Naive B cell (primary cell): Measurements from ENCODE around the gene DPYD. TPM values are rescaled to one million over a fixed set of nuclear protein-coding genes. Genes with fewer than 3 reads are reported as not detected.

Experiments used
- ATAC-seq, 2 donors: fragments of 150-1000 bp; cut with Tn5 transposase; 2 replicates each; pipeline ENCODE4 v1.10.0; 2021; ENCODE audit warnings: low read depth in 2 of 2, mild to moderate bottlenecking in 2 of 2, moderate library complexity in 2 of 2
- DNase-seq: peaks from one replicate; pipeline ENCODE4 v3.0.0; 2022
- H3K27ac Mint-ChIP-seq, 6 donors: one replicate each; pipeline ENCODE4 v1.8.0; 2020 to 2022; ENCODE audit warnings: mild to moderate bottlenecking in 6 of 6, mixed read lengths in 6 of 6, moderate library complexity in 5 of 6, inconsistent platforms in 2 of 6
- H3K27me3 Mint-ChIP-seq, 3 donors: one replicate each; pipeline ENCODE4 v1.8.0; 2021 to 2022; ENCODE audit warnings: mixed read lengths in 3 of 3, mild to moderate bottlenecking in 1 of 3
- H3K36me3 Mint-ChIP-seq, 2 donors: one replicate each; pipeline ENCODE4 v1.8.0; 2020 to 2022; ENCODE audit warnings: mixed read lengths in 2 of 2, inconsistent platforms in 1 of 2, mild to moderate bottlenecking in 1 of 2
- H3K4me1 Mint-ChIP-seq, 3 donors: one replicate each; pipeline ENCODE4 v1.8.0; 2020 to 2022; ENCODE audit warnings: mixed read lengths in 3 of 3, inconsistent platforms in 1 of 3, mild to moderate bottlenecking in 1 of 3, moderate library complexity in 1 of 3
- H3K4me3 Mint-ChIP-seq, 8 donors: one replicate each; pipeline ENCODE4 v1.8.0; 2020 to 2022; ENCODE audit warnings: mild to moderate bottlenecking in 8 of 8, mixed read lengths in 8 of 8, moderate library complexity in 8 of 8, inconsistent platforms in 2 of 8
- H3K9me3 Mint-ChIP-seq, 7 donors: one replicate each; pipeline ENCODE4 v1.8.0; 2020 to 2022; ENCODE audit warnings: mixed read lengths in 7 of 7, mild to moderate bottlenecking in 5 of 7, inconsistent platforms in 2 of 7, moderate library complexity in 1 of 7
- polyA plus RNA-seq, 6 donors: library from polyadenylated mRNA; unstranded; fragments of 300-500 nt; fragmentation: Illumina TruSeq; gene quantifications; one replicate each; pipeline ENCODE4 v1.2.3, GENCODE V29; 2021; ENCODE audit warnings: low read depth in 6 of 6

Gene DPYD
- polyA plus RNA-seq, 6 donors from 2014 or later = 13.9 to 24.6 (median 19.1) TPM

- DNase-seq = no peak
- Mint-ChIP-seq H3K4me1 (no peaks in the 10 kb centered on the region), H3K36me3 (peaks cover 0 to under 1% of the 10 kb centered on the region in 2 donors), H3K9me3 (peaks cover 0 to 2% (median 0%) of the 10 kb centered on the region in 7 donors), H3K4me3 (no peak overlapping the region), H3K27ac (no peak overlapping the region), H3K27me3 (no peaks in the 10 kb centered on the region)
- ATAC-seq = no peak
These were observed 288.8 kb downstream of the DPYD start for GRCh38 chr1:97632075-97632474.

- Mint-ChIP-seq H3K4me1 (no peaks in the 10 kb centered on the region), H3K4me3 (no peak overlapping the region), H3K36me3 (no peaks in the 10 kb centered on the region), H3K27me3 (no peaks in the 10 kb centered on the region), H3K9me3 (no peaks in the 10 kb centered on the region), H3K27ac (no peak overlapping the region)
- ATAC-seq (no peak), DNase-seq (no peak)
These were observed 289.9 kb downstream of the DPYD start for GRCh38 chr1:97630948-97631347.

GRCh38 chr1:97630281-97630680 lies 290.6 kb downstream of the DPYD start:
- Mint-ChIP-seq H3K4me1 (no peaks in the 10 kb centered on the region), H3K27me3 (no peaks in the 10 kb centered on the region), H3K27ac (no peak overlapping the region), H3K9me3 (no peaks in the 10 kb centered on the region), H3K4me3 (no peak overlapping the region), H3K36me3 (no peaks in the 10 kb centered on the region)
- ATAC-seq (no peak), DNase-seq (no peak)

GRCh38 chr1:97623220-97623619 lies 297.6 kb downstream of the DPYD start:
- H3K36me3 Mint-ChIP-seq = peaks cover 0 to 4% of the 10 kb centered on the region in 2 donors
- H3K9me3 Mint-ChIP-seq = peaks cover 0 to 2% (median 0%) of the 10 kb centered on the region in 7 donors
- H3K27me3 Mint-ChIP-seq = no peaks in the 10 kb centered on the region
- no peak overlapping the region for H3K4me3 Mint-ChIP-seq
- ATAC-seq (no peak), DNase-seq (no peak)
- no peaks in the 10 kb centered on the region for H3K4me1 Mint-ChIP-seq
- peak overlapping the region in 1 of 6 donors; percentile 13 for H3K27ac Mint-ChIP-seq

GRCh38 chr1:97621955-97622354 lies 298.9 kb downstream of the DPYD start:
- Mint-ChIP-seq H3K36me3 (peaks cover 0 to 4% of the 10 kb centered on the region in 2 donors), H3K4me1 (no peaks in the 10 kb centered on the region), H3K9me3 (peaks cover 0 to 2% (median 0%) of the 10 kb centered on the region in 7 donors), H3K27me3 (no peaks in the 10 kb centered on the region), H3K27ac (peak overlapping the region in 1 of 6 donors; percentile 31), H3K4me3 (no peak overlapping the region)
- ATAC-seq (no peak), DNase-seq (no peak)

GRCh38 chr1:97619706-97620105 lies 301.1 kb downstream of the DPYD start:
- DNase-seq = no peak
- Mint-ChIP-seq H3K27ac (no peak overlapping the region), H3K27me3 (no peaks in the 10 kb centered on the region), H3K9me3 (peaks cover 0 to 2% (median 0%) of the 10 kb centered on the region in 7 donors), H3K36me3 (peaks cover 0 to 4% of the 10 kb centered on the region in 2 donors), H3K4me1 (no peaks in the 10 kb centered on the region), H3K4me3 (no peak overlapping the region)
- no peak for ATAC-seq

GRCh38 chr1:97610748-97611147 lies 310.1 kb downstream of the DPYD start:
- peak; percentile 56 to 61 for ATAC-seq
- peaks cover 0 to 5% of the 10 kb centered on the region in 2 donors for H3K36me3 Mint-ChIP-seq
- peaks cover 0 to 19% (median 6%) of the 10 kb centered on the region in 7 donors for H3K9me3 Mint-ChIP-seq
- H3K27ac Mint-ChIP-seq = peak overlapping the region in 1 of 6 donors; percentile 17
- H3K4me3 Mint-ChIP-seq = no peak overlapping the region
- no peaks in the 10 kb centered on the region for H3K27me3 Mint-ChIP-seq
- DNase-seq = no peak
- H3K4me1 Mint-ChIP-seq = peaks cover 4 to 12% (median 6%) of the 10 kb centered on the region in 3 donors

GRCh38 chr1:97610102-97610501 lies 310.7 kb downstream of the DPYD start:
- Mint-ChIP-seq H3K27me3 (no peaks in the 10 kb centered on the region), H3K4me3 (no peak overlapping the region), H3K27ac (peak overlapping the region in 2 of 6 donors; percentile 21 to 68), H3K4me1 (peaks cover 4 to 12% (median 6%) of the 10 kb centered on the region in 3 donors), H3K9me3 (peaks cover 0 to 19% (median 6%) of the 10 kb centered on the region in 7 donors), H3K36me3 (peaks cover 0 to 5% of the 10 kb centered on the region in 2 donors)
- no peak for ATAC-seq
- DNase-seq = no peak

- H3K27ac Mint-ChIP-seq = no peak overlapping the region
- ATAC-seq (no peak), DNase-seq (no peak)
- H3K27me3 Mint-ChIP-seq = no peaks in the 10 kb centered on the region
- H3K4me1 Mint-ChIP-seq = peaks cover 4 to 12% (median 6%) of the 10 kb centered on the region in 3 donors
- H3K9me3 Mint-ChIP-seq = peaks cover 0 to 19% (median 6%) of the 10 kb centered on the region in 7 donors
- H3K4me3 Mint-ChIP-seq = no peak overlapping the region
- peaks cover 0 to 5% of the 10 kb centered on the region in 2 donors for H3K36me3 Mint-ChIP-seq
These were observed 312.6 kb downstream of the DPYD start for GRCh38 chr1:97608272-97608671.

- DNase-seq = no peak
- no peaks in the 10 kb centered on the region for H3K9me3 Mint-ChIP-seq
These were observed 317.1 kb downstream of the DPYD start for GRCh38 chr1:97603776-97604175.

GRCh38 chr1:97603218-97603617 lies 317.6 kb downstream of the DPYD start:
- H3K36me3 Mint-ChIP-seq = no peaks in the 10 kb centered on the region
- H3K27ac Mint-ChIP-seq = peak overlapping the region in 1 of 6 donors; percentile 2
- no peak for DNase-seq
- H3K27me3 Mint-ChIP-seq = no peaks in the 10 kb centered on the region
- H3K4me1 Mint-ChIP-seq = no peaks in the 10 kb centered on the region
- H3K4me3 Mint-ChIP-seq = no peak overlapping the region
- no peak for ATAC-seq
- H3K9me3 Mint-ChIP-seq = no peaks in the 10 kb centered on the region

More at GRCh38 chr1:97603776-97604175, 317.1 kb downstream of the DPYD start:
- H3K27ac Mint-ChIP-seq = no peak overlapping the region
- no peaks in the 10 kb centered on the region for H3K4me1 Mint-ChIP-seq
- no peaks in the 10 kb centered on the region for H3K36me3 Mint-ChIP-seq
- no peak overlapping the region for H3K4me3 Mint-ChIP-seq
- H3K27me3 Mint-ChIP-seq = no peaks in the 10 kb centered on the region
- ATAC-seq = no peak

- no peak for ATAC-seq
- H3K4me1 Mint-ChIP-seq = no peaks in the 10 kb centered on the region
These were observed 321.4 kb downstream of the DPYD start for GRCh38 chr1:97599447-97599846.

GRCh38 chr1:97593192-97593591 lies 327.6 kb downstream of the DPYD start:
- ATAC-seq = no peak
- H3K36me3 Mint-ChIP-seq = peaks cover 30 to 31% of the 10 kb centered on the region in 2 donors

More at GRCh38 chr1:97599447-97599846, 321.4 kb downstream of the DPYD start:
- Mint-ChIP-seq H3K36me3 (no peaks in the 10 kb centered on the region), H3K27ac (no peak overlapping the region), H3K27me3 (no peaks in the 10 kb centered on the region), H3K9me3 (no peaks in the 10 kb centered on the region), H3K4me3 (no peak overlapping the region)
- DNase-seq = no peak

GRCh38 chr1:97588772-97589171 lies 332.1 kb downstream of the DPYD start:
- Mint-ChIP-seq H3K9me3 (peaks cover 0 to 8% (median 2%) of the 10 kb centered on the region in 7 donors), H3K27me3 (no peaks in the 10 kb centered on the region), H3K4me3 (no peak overlapping the region), H3K27ac (no peak overlapping the region), H3K36me3 (peaks cover 31 to 34% of the 10 kb centered on the region in 2 donors), H3K4me1 (no peaks in the 10 kb centered on the region)
- ATAC-seq (no peak), DNase-seq (no peak)

More at GRCh38 chr1:97593192-97593591, 327.6 kb downstream of the DPYD start:
- peaks cover 0 to 8% (median 0%) of the 10 kb centered on the region in 7 donors for H3K9me3 Mint-ChIP-seq
- H3K4me1 Mint-ChIP-seq = no peaks in the 10 kb centered on the region
- no peaks in the 10 kb centered on the region for H3K27me3 Mint-ChIP-seq
- H3K4me3 Mint-ChIP-seq = no peak overlapping the region
- DNase-seq = no peak
- peak overlapping the region in 1 of 6 donors; percentile 8 for H3K27ac Mint-ChIP-seq
